ENCODE results near the gene RTN4. TPM values are rescaled to one million over a fixed set of nuclear protein-coding genes. Genes with fewer than 3 reads are reported as not detected.

RTN4 gene
- total and polyA plus RNA-seq, 10 donors = 55.2 to 215 (median 155) TPM

GRCh38 chr2:55017880-55018279 is 32.4 kb downstream of the RTN4 start:
- Histone ChIP-seq H3K4me3 (no peak overlapping the region), H3K27me3 (replicated peaks in 1 of 7) (no peaks in the 10 kb centered on the region), H3K9me3 (peaks cover 0 to 5% (median 0%) of the 10 kb centered on the region in 8 donors), H3K4me1 (peaks cover 7 to 98% (median 73%) of the 10 kb centered on the region in 6 donors), H3K27ac (peak overlapping the region in 5 of 8 donors; percentile 33 to 84 (median 75)), H3K36me3 (peaks cover 0 to 7% (median 0%) of the 10 kb centered on the region in 6 donors)
- intact Hi-C loops (cut with DNase I; ENCODE audit: low total_unique reads) = loop anchor here (5.0 kb wide), 1 partner anchor 149 kb away; no protein-coding TSS in a partner anchor
- 43 to 86% (median 66%) methylated on average over 3 of the region's 3 CpGs for whole genome bisulfite sequencing, 5 donors
- no peak for TF ChIP-seq POLR2AphosphoS5 (IDR thresholded peaks at IDR 0.05)
- TF ChIP-seq CTCF (IDR thresholded peaks at IDR 0.05 in 8 of 11, conservative IDR thresholded peaks at IDR 0.05 in 3 of 11) = no peak
- TF ChIP-seq POLR2A (IDR thresholded peaks at IDR 0.05) = no peak
- no peak for DNase-seq

GRCh38 chr2:55017428-55017827 is 32.8 kb downstream of the RTN4 start:
- no peak for TF ChIP-seq POLR2AphosphoS5 (IDR thresholded peaks at IDR 0.05)
- TF ChIP-seq POLR2A (IDR thresholded peaks at IDR 0.05) = no peak
- no peak for TF ChIP-seq CTCF (IDR thresholded peaks at IDR 0.05 in 8 of 11, conservative IDR thresholded peaks at IDR 0.05 in 3 of 11)
- no peak overlapping the region for H3K4me3 ChIP-seq
- H3K36me3 ChIP-seq = peaks cover 0 to 7% (median 0%) of the 10 kb centered on the region in 6 donors
- no peaks in the 10 kb centered on the region for H3K27me3 ChIP-seq (replicated peaks in 1 of 7)
- intact Hi-C loops (cut with DNase I; ENCODE audit: low total_unique reads) = loop anchor here (5.0 kb wide), 1 partner anchor 150 kb away; no protein-coding TSS in a partner anchor
- H3K9me3 ChIP-seq = peaks cover 0 to 5% (median 0%) of the 10 kb centered on the region in 8 donors
- H3K4me1 ChIP-seq = peaks cover 8 to 100% (median 77%) of the 10 kb centered on the region in 6 donors
- H3K27ac ChIP-seq = peak overlapping the region in 5 of 8 donors; percentile 33 to 84 (median 75)
- WGBS, 5 donors = 97 to 99% (median 97%) methylated on average over 3 of the region's 3 CpGs
- DNase-seq = no peak

GRCh38 chr2:55014962-55015939 is 35.0 kb downstream of the RTN4 start:
- no peaks in the 10 kb centered on the region for H3K36me3 ChIP-seq
- H3K27ac ChIP-seq = no peak overlapping the region
- TF ChIP-seq CTCF (IDR thresholded peaks at IDR 0.05 in 8 of 11, conservative IDR thresholded peaks at IDR 0.05 in 3 of 11) = peak; percentile 4 to 67 (median 55)
- TF ChIP-seq POLR2AphosphoS5 (IDR thresholded peaks at IDR 0.05) = no peak
- TF ChIP-seq POLR2A (IDR thresholded peaks at IDR 0.05) = no peak
- peaks cover 0 to under 1% (median 0%) of the 10 kb centered on the region in 8 donors for H3K9me3 ChIP-seq
- H3K4me1 ChIP-seq = peaks cover 18 to 100% (median 87%) of the 10 kb centered on the region in 6 donors
- H3K27me3 ChIP-seq (replicated peaks in 1 of 7) = no peaks in the 10 kb centered on the region
- intact Hi-C loops (cut with DNase I; ENCODE audit: low total_unique reads) = loop anchor here (5.0 kb wide), 1 partner anchor 152 kb away; no protein-coding TSS in a partner anchor
- DNase-seq = no peak
- H3K4me3 ChIP-seq = no peak overlapping the region
- WGBS, 5 donors = 60 to 79% (median 70%) methylated on average over 6 of the region's 6 CpGs

- Histone ChIP-seq H3K9me3 (no peaks in the 10 kb centered on the region), H3K27ac (no peak overlapping the region), H3K27me3 (replicated peaks in 1 of 7) (no peaks in the 10 kb centered on the region), H3K4me1 (peaks cover 24 to 100% (median 88%) of the 10 kb centered on the region in 6 donors), H3K36me3 (no peaks in the 10 kb centered on the region), H3K4me3 (no peak overlapping the region)
- intact Hi-C loops (cut with DNase I; ENCODE audit: low total_unique reads) = no loop called here
- TF ChIP-seq CTCF (IDR thresholded peaks at IDR 0.05 in 8 of 11, conservative IDR thresholded peaks at IDR 0.05 in 3 of 11) (peak in 1 of 11 experiments; percentile 9), POLR2AphosphoS5 (IDR thresholded peaks at IDR 0.05) (no peak)
- DNase-seq = no peak
- 46 to 67% (median 54%) methylated on average over 1 of the region's 1 CpG for WGBS, 5 donors
These were observed 36.3 kb downstream of the RTN4 start for GRCh38 chr2:55013936-55014335.

All from spleen (tissue), 11 donors.